ENCODE results near the gene BTNL9.
"Not testable (repeated sequence)": the region's sequence is repeated elsewhere in the genome, so short reads cannot be mapped to it uniquely, and the experiment has no call there.

DNA sequence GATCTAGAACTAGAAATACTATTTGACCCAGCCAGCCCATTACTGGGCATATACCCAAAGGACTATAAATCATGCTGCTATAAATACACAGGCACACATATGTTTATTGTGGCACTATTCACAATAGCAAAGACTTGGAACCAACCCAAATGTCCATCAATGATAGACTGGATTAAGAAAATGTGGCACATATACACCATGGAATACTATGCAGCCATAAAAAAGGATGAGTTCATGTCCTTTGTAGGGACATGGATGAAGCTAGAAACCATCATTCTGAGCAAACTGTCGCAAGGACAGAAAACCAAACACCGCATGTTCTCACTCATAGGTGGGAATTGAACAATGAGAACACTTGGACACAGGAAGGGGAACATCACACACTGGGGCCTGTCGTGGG is 55.1 kb downstream of the BTNL9 start:
- TF ChIP-seq, protein P1, sequence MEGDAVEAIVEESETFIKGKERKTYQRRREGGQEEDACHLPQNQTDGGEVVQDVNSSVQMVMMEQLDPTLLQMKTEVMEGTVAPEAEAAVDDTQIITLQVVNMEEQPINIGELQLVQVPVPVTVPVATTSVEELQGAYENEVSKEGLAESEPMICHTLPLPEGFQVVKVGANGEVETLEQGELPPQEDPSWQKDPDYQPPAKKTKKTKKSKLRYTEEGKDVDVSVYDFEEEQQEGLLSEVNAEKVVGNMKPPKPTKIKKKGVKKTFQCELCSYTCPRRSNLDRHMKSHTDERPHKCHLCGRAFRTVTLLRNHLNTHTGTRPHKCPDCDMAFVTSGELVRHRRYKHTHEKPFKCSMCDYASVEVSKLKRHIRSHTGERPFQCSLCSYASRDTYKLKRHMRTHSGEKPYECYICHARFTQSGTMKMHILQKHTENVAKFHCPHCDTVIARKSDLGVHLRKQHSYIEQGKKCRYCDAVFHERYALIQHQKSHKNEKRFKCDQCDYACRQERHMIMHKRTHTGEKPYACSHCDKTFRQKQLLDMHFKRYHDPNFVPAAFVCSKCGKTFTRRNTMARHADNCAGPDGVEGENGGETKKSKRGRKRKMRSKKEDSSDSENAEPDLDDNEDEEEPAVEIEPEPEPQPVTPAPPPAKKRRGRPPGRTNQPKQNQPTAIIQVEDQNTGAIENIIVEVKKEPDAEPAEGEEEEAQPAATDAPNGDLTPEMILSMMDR (optimal IDR thresholded peaks at IDR 0.05 in 1 of 3, IDR thresholded peaks at IDR 0.05 in 1 of 3, conservative IDR thresholded peaks at IDR 0.05 in 1 of 3; ENCODE audit: extremely low read depth in 1 of 3, insufficient read depth in 2 of 3, low read length in 3 of 3) = not testable (repeated sequence)
- not testable (repeated sequence) for TF ChIP-seq EZH2 (IDR thresholded peaks at IDR 0.05; ENCODE audit: low read length)
